HUES48 (cell line): ENCODE results near the gene HOXA2.

Experiments used
- H3K27ac ChIP-seq: one replicate; pipeline ENCODE4 v1.7.0; 2013; ENCODE audit warnings: low read depth, low read length, inconsistent platforms
- H3K27me3 ChIP-seq: 2 replicates; pipeline ENCODE4 v1.6.1; 2013; ENCODE audit warnings: mild to moderate bottlenecking, low read length; ENCODE audit not compliant: control insufficient read depth, insufficient read depth
- H3K36me3 ChIP-seq: 2 replicates; pipeline ENCODE4 v1.6.1; 2013; ENCODE audit warnings: low read length; ENCODE audit not compliant: control insufficient read depth, insufficient read depth
- H3K4me1 ChIP-seq: 2 replicates; pipeline ENCODE4 v1.6.1; 2013; ENCODE audit warnings: mild to moderate bottlenecking, low read length; ENCODE audit not compliant: control insufficient read depth, insufficient read depth
- H3K4me3 ChIP-seq: 2 replicates; pipeline ENCODE4 v1.5.1; 2013; ENCODE audit warnings: mild to moderate bottlenecking, low read depth, low read length
- H3K9ac ChIP-seq: 2 replicates; pipeline ENCODE4 v1.6.1; 2013; ENCODE audit warnings: mild to moderate bottlenecking, low read depth, low read length, moderate library complexity
- H3K9me3 ChIP-seq: 2 replicates; pipeline ENCODE4 v1.6.1; 2013; ENCODE audit warnings: low read length; ENCODE audit not compliant: control insufficient read depth, insufficient read depth

HOXA2 gene

DNA sequence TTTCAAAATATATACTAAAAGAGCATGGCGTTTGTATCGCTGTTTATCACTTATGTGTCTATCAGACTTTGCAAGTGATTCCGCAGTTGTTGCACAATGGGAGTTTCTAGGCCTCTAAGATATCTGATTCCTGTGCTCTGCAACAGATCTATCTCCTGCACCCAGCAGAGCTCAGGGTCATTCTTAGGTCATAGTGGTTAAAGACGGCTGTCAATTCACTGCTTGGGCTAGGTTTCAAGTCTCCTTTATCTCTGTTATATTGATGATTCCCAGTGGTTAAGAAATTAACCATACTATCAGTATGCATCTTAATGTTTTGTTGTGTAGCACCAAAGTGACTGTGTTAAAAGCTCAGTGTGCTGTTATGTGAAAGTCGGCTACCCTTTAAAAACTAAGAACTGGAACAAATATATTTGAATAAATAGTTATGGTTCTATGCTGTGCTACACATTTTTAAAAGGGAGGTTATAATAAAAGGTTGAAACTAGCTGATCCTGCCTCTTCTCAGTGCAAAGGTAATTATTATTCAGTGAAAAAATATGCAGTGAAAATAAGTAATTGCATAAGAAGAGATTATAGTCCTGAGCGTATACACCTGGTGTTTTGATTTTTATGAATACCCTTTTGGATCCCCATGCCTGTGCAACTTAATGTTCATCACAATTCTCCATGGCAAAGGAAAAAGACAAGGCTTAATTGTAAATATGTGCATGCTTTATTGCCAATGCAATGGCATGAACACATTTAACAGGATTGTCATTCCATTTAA, 30.7 kb downstream of the HOXA2 start:
- no peaks in the 10 kb centered on the region for H3K9me3 ChIP-seq
- H3K9ac ChIP-seq: no peak overlapping the region
- H3K27ac ChIP-seq: no peak overlapping the region
- H3K27me3 ChIP-seq: no peaks in the 10 kb centered on the region
- H3K36me3 ChIP-seq: no peaks in the 10 kb centered on the region
- no peak overlapping the region for H3K4me3 ChIP-seq
- H3K4me1 ChIP-seq: no peaks in the 10 kb centered on the region

DNA sequence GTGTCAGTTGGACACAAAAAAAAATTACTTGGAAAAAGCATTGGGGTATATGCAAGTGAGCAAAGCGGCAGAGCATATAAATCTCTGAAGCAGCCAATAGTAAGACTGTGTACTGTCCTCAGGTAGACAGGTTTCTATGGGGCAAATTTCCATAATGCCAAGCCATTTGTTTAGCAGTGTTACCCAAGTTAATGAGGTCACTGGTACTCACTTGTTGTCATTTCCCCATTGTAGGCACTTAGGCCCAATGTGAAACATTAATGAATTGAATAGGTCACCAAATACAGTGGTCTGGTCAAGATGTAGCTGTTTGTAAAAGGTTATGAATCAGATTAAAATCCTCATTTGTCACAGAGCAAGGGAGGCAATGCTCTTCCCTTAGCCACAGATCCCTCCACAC, 34.2 kb downstream of the HOXA2 start:
- Histone ChIP-seq H3K9ac (no peak overlapping the region), H3K9me3 (no peaks in the 10 kb centered on the region), H3K27me3 (no peaks in the 10 kb centered on the region), H3K4me3 (no peak overlapping the region), H3K36me3 (no peaks in the 10 kb centered on the region), H3K27ac (no peak overlapping the region), H3K4me1 (no peaks in the 10 kb centered on the region)

DNA sequence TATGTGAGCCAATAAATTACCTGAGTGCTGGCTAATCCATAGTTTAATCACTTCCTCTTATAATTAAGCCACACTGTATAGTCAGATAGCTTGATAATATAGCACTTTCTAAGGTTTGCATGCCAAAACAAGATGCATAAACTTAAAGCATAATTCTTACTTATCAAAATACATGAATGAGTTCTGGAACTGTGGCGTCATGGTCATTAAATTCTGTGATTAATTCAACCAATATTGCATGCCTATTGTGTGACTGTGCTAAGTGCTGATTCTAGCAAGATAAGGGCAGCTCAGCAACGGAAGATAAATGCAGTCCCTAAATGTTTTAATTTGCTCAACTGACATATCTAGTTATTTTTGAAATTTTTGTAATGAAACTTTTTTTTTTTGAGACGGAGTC, 36.3 kb downstream of the HOXA2 start:
- H3K27ac ChIP-seq: no peak overlapping the region
- H3K9ac ChIP-seq: no peak overlapping the region
- H3K4me3 ChIP-seq: no peak overlapping the region
- H3K36me3 ChIP-seq: no peaks in the 10 kb centered on the region
- no peaks in the 10 kb centered on the region for H3K9me3 ChIP-seq
- no peaks in the 10 kb centered on the region for H3K27me3 ChIP-seq
- H3K4me1 ChIP-seq: no peaks in the 10 kb centered on the region

- Histone ChIP-seq H3K9ac (no peak overlapping the region), H3K4me3 (no peak overlapping the region), H3K36me3 (no peaks in the 10 kb centered on the region), H3K4me1 (no peaks in the 10 kb centered on the region), H3K27me3 (no peaks in the 10 kb centered on the region), H3K27ac (no peak overlapping the region), H3K9me3 (no peaks in the 10 kb centered on the region)
Measured at GRCh38 chr7:27065709-27066108, 36.8 kb downstream of the HOXA2 start.

- Histone ChIP-seq H3K36me3 (no peaks in the 10 kb centered on the region), H3K27me3 (no peaks in the 10 kb centered on the region), H3K4me3 (no peak overlapping the region), H3K27ac (no peak overlapping the region), H3K9me3 (no peaks in the 10 kb centered on the region), H3K4me1 (no peaks in the 10 kb centered on the region), H3K9ac (no peak overlapping the region)
Measured at GRCh38 chr7:27064661-27065060, 37.8 kb downstream of the HOXA2 start.

DNA sequence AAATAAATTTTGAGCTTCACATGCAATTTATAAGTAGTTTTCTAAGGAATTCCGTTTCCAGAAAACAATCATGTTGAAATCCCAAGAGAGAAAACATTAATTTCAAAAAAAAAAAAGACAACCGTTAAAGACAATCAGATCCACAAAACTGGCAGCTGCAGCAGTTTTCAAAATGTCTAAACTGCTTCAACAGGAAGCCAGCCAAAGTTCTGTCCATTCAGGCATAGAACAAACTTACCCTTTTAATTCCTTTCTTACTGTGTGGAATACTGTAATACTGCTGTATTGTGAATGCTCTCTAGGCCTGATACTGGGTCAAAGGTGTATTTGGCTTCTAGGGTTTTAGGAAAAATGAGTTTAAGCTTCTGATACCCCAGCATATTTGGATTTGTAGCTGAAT, 38.3 kb downstream of the HOXA2 start:
- H3K27me3 ChIP-seq: no peaks in the 10 kb centered on the region
- no peak overlapping the region for H3K4me3 ChIP-seq
- no peak overlapping the region for H3K9ac ChIP-seq
- H3K9me3 ChIP-seq: no peaks in the 10 kb centered on the region
- no peaks in the 10 kb centered on the region for H3K4me1 ChIP-seq
- H3K36me3 ChIP-seq: no peaks in the 10 kb centered on the region
- no peak overlapping the region for H3K27ac ChIP-seq

GRCh38 chr7:27062946-27063345, 39.5 kb downstream of the HOXA2 start:
- Histone ChIP-seq H3K4me1 (no peaks in the 10 kb centered on the region), H3K27me3 (no peaks in the 10 kb centered on the region), H3K9ac (no peak overlapping the region), H3K36me3 (no peaks in the 10 kb centered on the region), H3K4me3 (no peak overlapping the region), H3K27ac (no peak overlapping the region), H3K9me3 (no peaks in the 10 kb centered on the region)

- H3K27me3 ChIP-seq: no peaks in the 10 kb centered on the region
- H3K4me1 ChIP-seq: peaks cover 5% of the 10 kb centered on the region
- no peak overlapping the region for H3K4me3 ChIP-seq
- no peak overlapping the region for H3K9ac ChIP-seq
- no peaks in the 10 kb centered on the region for H3K36me3 ChIP-seq
- no peaks in the 10 kb centered on the region for H3K9me3 ChIP-seq
- no peak overlapping the region for H3K27ac ChIP-seq
Measured at GRCh38 chr7:27053153-27053552, 49.3 kb downstream of the HOXA2 start.

GRCh38 chr7:27051451-27051850, 51.0 kb downstream of the HOXA2 start:
- H3K4me3 ChIP-seq: no peak overlapping the region
- no peak overlapping the region for H3K27ac ChIP-seq
- no peak overlapping the region for H3K9ac ChIP-seq
- H3K4me1 ChIP-seq: peaks cover 5% of the 10 kb centered on the region
- no peaks in the 10 kb centered on the region for H3K36me3 ChIP-seq
- no peaks in the 10 kb centered on the region for H3K9me3 ChIP-seq
- H3K27me3 ChIP-seq: no peaks in the 10 kb centered on the region
